GM12872 (cell line): ENCODE data around the gene NRXN3.

Experiments
- CTCF ChIP-seq: IDR thresholded peaks from 3 replicates; pipeline ENCODE4 v1.5.1; 2011; ENCODE audit warnings: low read depth, mild to moderate bottlenecking, low read length, moderate library complexity; ENCODE audit not compliant: insufficient read depth

Gene NRXN3

GRCh38 chr14:79557309-79557708 is 1387.1 kb downstream of the NRXN3 start:
- TF ChIP-seq CTCF = no peak

- TF ChIP-seq CTCF = no peak
Observed at GRCh38 chr14:79562185-79562584, 1392.0 kb downstream of the NRXN3 start.

GRCh38 chr14:79564371-79564770 is 1394.2 kb downstream of the NRXN3 start:
- no peak for TF ChIP-seq CTCF

- no peak for TF ChIP-seq CTCF
Observed at GRCh38 chr14:79567306-79567705, 1397.1 kb downstream of the NRXN3 start.

- no peak for TF ChIP-seq CTCF
Observed at GRCh38 chr14:79568594-79568993, 1398.4 kb downstream of the NRXN3 start.

- TF ChIP-seq CTCF = no peak
Observed at GRCh38 chr14:79569072-79569471, 1398.9 kb downstream of the NRXN3 start.

GRCh38 chr14:79570648-79571047 is 1400.5 kb downstream of the NRXN3 start:
- no peak for TF ChIP-seq CTCF

- no peak for TF ChIP-seq CTCF
Observed at GRCh38 chr14:79571366-79571765, 1401.2 kb downstream of the NRXN3 start.
